Rectal smooth muscle tissue (tissue), 1 donor: ENCODE results near the gene SPATA25.
"Not testable (repeated sequence)": the region's sequence is repeated elsewhere in the genome, so short reads cannot be mapped to it uniquely, and the experiment has no call there.

Experiments
- H3K27ac ChIP-seq: one replicate; pipeline ENCODE4 v1.7.0; 2013; ENCODE audit warnings: low read depth, low read length, inconsistent platforms
- H3K27me3 ChIP-seq: one replicate; pipeline ENCODE4 v1.7.0; 2013; ENCODE audit warnings: low read length; ENCODE audit not compliant: control insufficient read depth, insufficient read depth
- H3K36me3 ChIP-seq: one replicate; pipeline ENCODE4 v1.7.0; 2013; ENCODE audit warnings: low read length; ENCODE audit not compliant: control insufficient read depth, insufficient read depth
- H3K4me1 ChIP-seq: one replicate; pipeline ENCODE4 v1.7.0; 2013; ENCODE audit warnings: low read length; ENCODE audit not compliant: control insufficient read depth, insufficient read depth
- H3K4me3 ChIP-seq: one replicate; pipeline ENCODE4 v1.7.0; 2013; ENCODE audit warnings: low read length
- H3K9ac ChIP-seq: one replicate; pipeline ENCODE4 v1.7.0; 2013; ENCODE audit warnings: low read length

SPATA25 gene

DNA sequence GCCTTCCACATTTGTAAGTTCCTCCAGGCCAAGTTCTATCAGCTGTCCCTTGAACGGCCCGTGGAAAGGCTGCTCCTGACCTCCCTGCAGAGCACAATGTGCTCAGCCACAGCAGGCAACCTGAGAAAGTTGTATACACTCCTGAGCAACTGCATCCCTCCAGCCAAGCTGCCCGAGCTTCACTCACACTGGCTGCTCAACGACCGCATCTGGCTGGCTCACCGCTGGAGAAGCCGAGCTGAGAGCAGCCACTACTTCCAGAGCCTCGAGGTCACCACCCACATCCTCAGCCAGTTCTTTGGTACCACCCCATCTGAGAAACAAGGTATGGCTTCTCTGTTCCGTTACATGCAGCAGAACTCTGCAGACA is 4.3 kb downstream of the SPATA25 start:
- peaks cover 6% of the 10 kb centered on the region for H3K4me1 ChIP-seq
- no peak overlapping the region for H3K4me3 ChIP-seq
- H3K27me3 ChIP-seq, result no peaks in the 10 kb centered on the region
- H3K9ac ChIP-seq, result no peak overlapping the region
- H3K27ac ChIP-seq, result no peak overlapping the region
- peaks cover 8% of the 10 kb centered on the region for H3K36me3 ChIP-seq

- H3K36me3 ChIP-seq, result peaks cover 14% of the 10 kb centered on the region
- H3K4me1 ChIP-seq, result peaks cover 6% of the 10 kb centered on the region
- H3K4me3 ChIP-seq, result no peak overlapping the region
- no peak overlapping the region for H3K27ac ChIP-seq
- H3K9ac ChIP-seq, result no peak overlapping the region
- no peaks in the 10 kb centered on the region for H3K27me3 ChIP-seq
Observed at GRCh38 chr20:45882469-45883099, 4.8 kb downstream of the SPATA25 start.

GRCh38 chr20:45880988-45881788 is 6.2 kb downstream of the SPATA25 start, which contains the start of gene ZSWIM1:
Gene ZSWIM1, plus strand, starts transcription at chr20:45881227. Its CDS starts 1,366 bp downstream, at chr20:45882593.
- no peaks in the 10 kb centered on the region for H3K27me3 ChIP-seq
- peaks cover 14% of the 10 kb centered on the region for H3K36me3 ChIP-seq
- H3K4me1 ChIP-seq, result peaks cover 6% of the 10 kb centered on the region
- peak within 1 kb of the TSS; percentile 97 for H3K4me3 ChIP-seq
- peak within 1 kb of the TSS; percentile 92 for H3K27ac ChIP-seq
- peak within 1 kb of the TSS; percentile 96 for H3K9ac ChIP-seq

- Histone ChIP-seq H3K27me3 (no peaks in the 10 kb centered on the region), H3K4me3 (no peak overlapping the region), H3K9ac (no peak overlapping the region), H3K4me1 (peaks cover 6% of the 10 kb centered on the region), H3K36me3 (peaks cover 9% of the 10 kb centered on the region), H3K27ac (no peak overlapping the region)
Observed at GRCh38 chr20:45878076-45878761, 9.2 kb downstream of the SPATA25 start.

GRCh38 chr20:45874576-45874975 is 12.8 kb downstream of the SPATA25 start:
- Histone ChIP-seq H3K36me3 (peaks cover 9% of the 10 kb centered on the region), H3K27ac (no peak overlapping the region), H3K4me1 (no peaks in the 10 kb centered on the region), H3K4me3 (no peak overlapping the region), H3K27me3 (no peaks in the 10 kb centered on the region), H3K9ac (no peak overlapping the region)

DNA sequence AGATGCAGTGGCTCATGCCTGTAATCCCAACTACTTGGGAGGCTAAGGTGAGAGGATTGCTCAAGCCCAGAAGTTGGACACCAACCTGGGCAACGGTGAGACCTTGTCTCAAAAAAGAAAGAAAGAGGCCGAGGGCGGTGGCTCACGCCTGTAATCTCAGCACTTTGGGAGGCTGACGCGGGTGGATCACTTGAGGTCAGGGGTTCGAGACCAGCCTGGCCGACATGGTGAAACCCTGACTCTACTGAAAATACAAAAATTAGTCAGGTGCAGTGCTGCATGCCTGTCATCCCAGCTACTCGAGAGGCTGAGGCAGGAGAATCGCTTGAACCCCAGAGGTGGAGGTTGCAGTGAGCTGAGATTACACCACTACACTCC is 13.3 kb downstream of the SPATA25 start:
- H3K36me3 ChIP-seq, result not testable (repeated sequence)

GRCh38 chr20:45873409-45874103 is 13.9 kb downstream of the SPATA25 start:
- no peaks in the 10 kb centered on the region for H3K4me1 ChIP-seq

More for the DNA sequence above, 13.3 kb downstream of the SPATA25 start:
- not testable (repeated sequence) for H3K4me1 ChIP-seq, H3K4me3 ChIP-seq, H3K9ac ChIP-seq, H3K27me3 ChIP-seq, H3K27ac ChIP-seq

DNA sequence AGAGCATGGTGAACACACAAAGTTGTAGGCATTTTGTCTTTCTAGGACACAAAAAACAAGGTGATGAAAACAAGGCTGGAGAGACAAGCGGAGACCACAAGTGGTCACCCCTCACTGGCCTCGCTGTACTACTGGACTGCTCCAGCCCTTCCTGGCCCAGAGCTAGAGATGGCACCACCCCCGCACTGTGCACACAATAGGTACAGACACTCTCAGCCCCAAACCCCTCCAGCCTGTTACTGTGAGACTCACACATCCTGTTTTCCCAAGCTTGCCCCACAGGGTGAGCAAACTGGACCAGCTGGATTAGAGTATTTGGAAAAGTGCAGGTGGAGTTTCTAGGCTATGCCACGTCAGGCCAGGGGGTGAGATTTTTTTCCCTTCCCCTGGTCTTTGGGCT is 14.8 kb downstream of the SPATA25 start:
- H3K36me3 ChIP-seq, result peaks cover 3% of the 10 kb centered on the region
- H3K27ac ChIP-seq, result no peak overlapping the region

More at GRCh38 chr20:45873409-45874103, 13.9 kb downstream of the SPATA25 start:
- H3K36me3 ChIP-seq, result peaks cover 9% of the 10 kb centered on the region
- H3K9ac ChIP-seq, result no peak overlapping the region
- H3K4me3 ChIP-seq, result no peak overlapping the region
- H3K27me3 ChIP-seq, result no peaks in the 10 kb centered on the region
- no peak overlapping the region for H3K27ac ChIP-seq

DNA sequence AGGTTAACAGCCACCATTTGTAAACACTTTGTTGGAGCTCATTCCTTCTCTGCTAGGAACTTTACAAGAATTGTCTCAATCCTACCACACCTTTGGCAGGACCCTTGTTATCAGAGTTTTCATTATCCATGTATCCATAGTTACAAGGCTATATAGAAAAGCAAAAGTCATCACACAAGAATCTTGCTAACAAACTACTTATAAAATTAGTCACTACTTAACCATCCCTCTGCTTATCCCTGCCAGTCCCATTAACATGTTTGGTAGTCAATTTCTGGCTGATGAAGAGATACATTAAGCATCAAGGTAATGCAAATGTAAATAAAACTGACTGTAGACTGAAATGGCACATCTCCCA is 19.6 kb downstream of the SPATA25 start:
- H3K27me3 ChIP-seq, result no peaks in the 10 kb centered on the region
- H3K9ac ChIP-seq, result no peak overlapping the region
- no peaks in the 10 kb centered on the region for H3K36me3 ChIP-seq
- H3K27ac ChIP-seq, result peak overlapping the region; percentile 32
- H3K4me1 ChIP-seq, result no peaks in the 10 kb centered on the region
- H3K4me3 ChIP-seq, result no peak overlapping the region

More for the DNA sequence above, 14.8 kb downstream of the SPATA25 start:
- H3K4me1 ChIP-seq, result no peaks in the 10 kb centered on the region
- H3K9ac ChIP-seq, result no peak overlapping the region
- H3K27me3 ChIP-seq, result no peaks in the 10 kb centered on the region
- H3K4me3 ChIP-seq, result no peak overlapping the region

- H3K4me3 ChIP-seq, result no peak overlapping the region
- peak overlapping the region; percentile 32 for H3K27ac ChIP-seq
- no peaks in the 10 kb centered on the region for H3K4me1 ChIP-seq
- no peak overlapping the region for H3K9ac ChIP-seq
- no peaks in the 10 kb centered on the region for H3K36me3 ChIP-seq
- no peaks in the 10 kb centered on the region for H3K27me3 ChIP-seq
Observed at GRCh38 chr20:45867136-45867818, 20.1 kb downstream of the SPATA25 start.

DNA sequence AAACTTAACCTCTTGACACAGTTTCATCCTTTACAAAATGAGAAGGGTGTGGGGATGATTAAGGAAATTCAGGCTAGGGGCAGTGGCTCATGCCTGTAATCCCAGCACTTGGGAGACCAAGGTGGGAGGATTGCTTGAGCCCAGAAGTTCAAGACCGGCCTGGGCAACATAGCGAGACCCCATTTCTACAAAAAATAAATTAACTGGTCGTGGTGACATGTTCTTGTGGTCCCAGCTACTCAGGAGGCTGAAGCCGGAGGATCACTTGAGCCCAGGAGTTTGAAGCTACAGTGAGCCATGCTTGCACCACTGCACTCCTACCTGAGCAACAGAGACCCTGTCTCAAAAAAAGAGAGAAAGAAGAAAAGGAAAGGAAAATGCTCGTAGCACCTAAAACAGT is 21.0 kb downstream of the SPATA25 start:
- Histone ChIP-seq H3K4me3 (no peak overlapping the region), H3K9ac (no peak overlapping the region), H3K4me1 (no peaks in the 10 kb centered on the region), H3K27ac (no peak overlapping the region), H3K27me3 (no peaks in the 10 kb centered on the region), H3K36me3 (no peaks in the 10 kb centered on the region)
